GM12865 (cell line): ENCODE measurements around the gene AADACL2.

Experiments
- DNase-seq: peaks from one replicate; pipeline ENCODE4 v3.0.0; 2010; ENCODE audit warnings: low read depth
- H3K4me3 ChIP-seq: 2 replicates; pipeline ENCODE4 v1.5.1; 2011; ENCODE audit warnings: mild to moderate bottlenecking, low read depth, low read length, control low read depth
- TF ChIP-seq, protein P1 (sequence below): IDR thresholded peaks from 2 replicates; pipeline ENCODE4 v1.5.1; 2011; ENCODE audit warnings: low read length, control low read depth, low read depth, inconsistent platforms; ENCODE audit not compliant: insufficient read depth; ENCODE audit errors: missing control alignments

The AADACL2 gene

DNA sequence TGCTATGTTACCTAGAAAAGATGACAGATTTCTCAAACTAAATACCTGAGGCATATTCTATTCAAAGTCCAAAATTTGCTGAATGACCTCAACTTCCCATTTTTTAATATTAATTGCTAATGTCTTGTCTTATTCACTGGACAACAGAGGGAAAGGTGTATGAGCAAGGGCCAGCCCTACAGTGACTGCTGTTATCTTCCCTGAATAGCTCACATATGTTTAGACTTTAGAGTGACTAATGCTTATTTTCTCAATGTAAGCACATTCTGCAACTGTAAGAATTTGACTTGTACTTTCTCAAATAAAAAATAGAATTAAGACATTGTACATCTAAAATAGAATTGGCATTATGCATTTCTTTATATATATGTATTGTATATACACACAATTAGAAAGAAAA, 26.5 kb upstream of the AADACL2 start:
- no peak for DNase-seq

DNA sequence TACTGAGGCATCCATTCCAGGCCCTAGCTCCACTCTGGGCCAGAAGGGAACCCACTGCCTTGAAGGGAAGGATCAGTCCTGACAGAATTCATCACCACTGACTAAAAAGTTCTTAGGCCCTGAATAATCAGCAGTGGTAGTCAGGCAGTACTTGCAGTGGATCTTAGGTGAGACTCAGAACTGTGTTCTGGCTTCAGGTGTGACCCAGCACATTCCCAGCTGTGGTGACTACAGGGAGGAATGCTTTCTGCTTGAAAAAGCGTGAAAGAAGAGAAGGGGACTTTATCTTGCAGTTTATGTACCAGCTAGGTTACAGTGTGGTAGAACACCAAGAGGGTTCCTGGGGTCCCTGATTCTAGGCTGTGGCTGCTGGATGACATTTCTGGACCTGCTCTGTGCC, 24.9 kb upstream of the AADACL2 start:
- no peak overlapping the region for H3K4me3 ChIP-seq
- TF ChIP-seq, protein P1, sequence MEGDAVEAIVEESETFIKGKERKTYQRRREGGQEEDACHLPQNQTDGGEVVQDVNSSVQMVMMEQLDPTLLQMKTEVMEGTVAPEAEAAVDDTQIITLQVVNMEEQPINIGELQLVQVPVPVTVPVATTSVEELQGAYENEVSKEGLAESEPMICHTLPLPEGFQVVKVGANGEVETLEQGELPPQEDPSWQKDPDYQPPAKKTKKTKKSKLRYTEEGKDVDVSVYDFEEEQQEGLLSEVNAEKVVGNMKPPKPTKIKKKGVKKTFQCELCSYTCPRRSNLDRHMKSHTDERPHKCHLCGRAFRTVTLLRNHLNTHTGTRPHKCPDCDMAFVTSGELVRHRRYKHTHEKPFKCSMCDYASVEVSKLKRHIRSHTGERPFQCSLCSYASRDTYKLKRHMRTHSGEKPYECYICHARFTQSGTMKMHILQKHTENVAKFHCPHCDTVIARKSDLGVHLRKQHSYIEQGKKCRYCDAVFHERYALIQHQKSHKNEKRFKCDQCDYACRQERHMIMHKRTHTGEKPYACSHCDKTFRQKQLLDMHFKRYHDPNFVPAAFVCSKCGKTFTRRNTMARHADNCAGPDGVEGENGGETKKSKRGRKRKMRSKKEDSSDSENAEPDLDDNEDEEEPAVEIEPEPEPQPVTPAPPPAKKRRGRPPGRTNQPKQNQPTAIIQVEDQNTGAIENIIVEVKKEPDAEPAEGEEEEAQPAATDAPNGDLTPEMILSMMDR, result no peak
- no peak for DNase-seq

More for the DNA sequence above, 26.5 kb upstream of the AADACL2 start:
- TF ChIP-seq, protein P1, result no peak
- H3K4me3 ChIP-seq, result no peak overlapping the region

DNA sequence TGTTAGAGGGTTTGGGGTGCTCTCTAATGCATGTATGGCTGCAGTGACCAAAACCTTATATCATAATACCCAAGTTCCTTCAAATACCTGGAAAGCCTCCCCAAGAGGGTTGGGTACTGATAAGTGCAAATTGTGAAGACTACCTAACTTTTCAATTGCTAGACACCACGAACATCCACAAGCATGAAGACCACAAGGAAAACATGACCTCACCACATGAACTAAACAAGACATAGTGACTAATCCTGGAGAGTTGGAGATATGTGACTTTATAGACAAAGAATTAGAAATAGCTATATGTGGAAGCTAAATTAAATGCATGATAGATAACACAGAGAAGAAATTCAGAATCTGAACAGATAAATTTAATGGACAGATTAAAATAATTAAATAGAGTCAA, 23.9 kb upstream of the AADACL2 start:
- DNase-seq, result no peak
- H3K4me3 ChIP-seq, result no peak overlapping the region
- TF ChIP-seq, protein P1, result no peak

DNA sequence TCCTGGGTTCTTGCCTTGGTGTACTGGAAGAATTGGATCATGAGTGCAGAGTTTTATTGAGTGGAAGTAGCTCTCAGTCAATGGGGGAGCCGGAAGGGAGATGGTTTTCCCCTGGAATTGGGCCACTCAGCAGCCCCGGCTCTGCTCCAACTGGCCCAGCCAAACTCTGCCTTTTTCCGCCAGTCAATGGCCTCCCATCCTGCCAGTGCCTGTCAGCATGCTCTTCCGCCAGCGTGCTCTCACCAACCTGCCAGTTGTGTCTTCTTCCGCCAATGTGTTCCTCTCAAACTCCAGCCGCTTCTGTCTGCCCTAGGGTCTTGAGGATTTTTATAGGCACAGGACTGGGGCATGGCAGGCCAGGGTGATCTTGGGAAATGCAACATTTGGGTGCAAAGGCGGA, 12.4 kb upstream of the AADACL2 start:
- TF ChIP-seq, protein P1, result no peak
- no peak for DNase-seq
- no peak overlapping the region for H3K4me3 ChIP-seq

DNA sequence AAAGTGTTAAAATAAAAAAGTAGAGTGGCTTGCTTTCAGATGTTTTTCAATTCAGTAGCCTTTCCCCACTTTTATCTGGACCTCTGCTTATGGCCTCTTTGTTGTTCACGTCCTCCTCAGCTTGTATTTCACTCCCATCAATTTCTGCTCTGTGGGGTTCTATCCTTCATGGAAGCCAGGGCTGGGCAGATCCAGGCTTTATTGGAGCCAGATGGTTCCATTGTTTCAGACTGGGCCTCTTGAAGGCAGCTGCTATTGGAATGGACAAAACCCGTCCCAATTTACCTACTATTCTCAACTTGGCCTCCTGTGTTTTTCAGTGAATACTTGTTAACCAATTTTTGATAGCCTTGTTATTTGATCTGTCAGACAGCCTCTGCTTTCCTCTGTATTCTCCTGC, 10.9 kb upstream of the AADACL2 start:
- TF ChIP-seq, protein P1, result no peak
- H3K4me3 ChIP-seq, result no peak overlapping the region
- no peak for DNase-seq

DNA sequence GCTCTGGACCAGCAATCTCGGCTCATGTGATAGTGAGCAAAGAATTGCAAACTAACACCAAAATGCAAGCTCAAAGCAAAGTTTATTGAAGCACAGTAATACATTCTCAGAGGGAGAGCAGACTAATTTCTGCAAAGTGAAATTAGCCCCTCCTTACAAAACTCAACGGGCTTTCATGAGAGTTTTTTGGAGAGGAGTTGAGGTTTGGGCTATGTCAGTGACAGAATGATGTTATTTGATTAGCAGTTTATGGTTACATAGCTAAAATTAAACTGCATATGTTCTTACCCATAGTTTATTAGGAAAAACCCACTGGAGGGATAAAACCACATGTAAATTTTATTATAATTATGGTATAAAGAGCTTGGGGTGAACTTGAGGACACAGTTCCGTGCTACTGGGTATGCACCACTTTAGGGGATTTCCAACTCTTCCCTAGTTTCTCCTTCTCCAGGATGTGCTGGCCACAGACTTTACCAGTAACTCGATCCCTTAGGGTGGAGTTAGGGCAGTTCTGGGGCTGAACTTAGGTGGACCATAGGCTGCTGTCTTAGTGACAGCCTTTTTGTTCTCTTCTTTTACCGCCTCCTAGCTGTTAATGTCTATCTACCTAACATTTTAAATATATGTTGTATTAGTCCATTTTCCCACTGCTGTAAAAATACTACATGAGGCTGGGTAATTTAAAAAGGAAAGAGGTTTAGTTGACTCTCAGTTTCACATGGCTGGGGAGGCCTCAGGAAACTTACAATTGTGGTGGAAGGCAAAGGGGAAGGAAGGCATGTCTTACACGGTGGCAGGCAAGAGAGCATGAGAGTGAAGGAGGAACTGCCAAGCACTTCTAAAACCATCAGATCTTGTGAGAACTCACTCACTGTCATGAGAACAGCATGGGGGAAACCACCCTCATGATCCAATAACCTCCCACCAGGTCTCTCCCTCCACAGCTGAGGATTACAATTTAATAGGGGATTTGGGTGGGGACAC, 8.9 kb upstream of the AADACL2 start:
- DNase-seq, result no peak
- TF ChIP-seq, protein P1, result no peak
- H3K4me3 ChIP-seq, result no peak overlapping the region

DNA sequence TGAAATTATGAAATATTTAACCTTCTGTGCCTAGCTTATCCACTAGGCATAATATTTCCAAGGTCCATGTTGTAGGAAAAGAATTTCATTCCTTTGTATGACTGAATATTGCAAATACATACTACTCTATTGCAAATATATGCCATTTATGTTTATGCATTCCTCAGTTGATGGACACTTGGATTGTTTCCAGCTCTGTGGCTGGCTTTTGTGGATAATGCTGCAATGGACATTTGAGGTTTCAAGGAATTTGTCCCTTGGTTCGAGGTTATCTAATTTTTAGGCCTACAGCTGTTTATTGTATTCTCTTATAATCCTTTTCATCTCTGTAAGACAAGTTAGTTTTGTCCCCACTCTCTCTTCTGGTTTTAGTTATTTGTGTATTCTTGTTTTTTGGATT, 7.7 kb upstream of the AADACL2 start:
- DNase-seq, result no peak
- TF ChIP-seq, protein P1, result no peak
- H3K4me3 ChIP-seq, result no peak overlapping the region
